CMK (cell line): Measurements from ENCODE around the gene SWAP70.
"Not testable (repeated sequence)": the region's sequence is repeated elsewhere in the genome, so short reads cannot be mapped to it uniquely, and the experiment has no call there.

Experiments used
- DNase-seq: peaks from one replicate; pipeline ENCODE4 v3.0.0-alpha.2; 2010; ENCODE audit warnings: low read depth

The SWAP70 gene

DNA sequence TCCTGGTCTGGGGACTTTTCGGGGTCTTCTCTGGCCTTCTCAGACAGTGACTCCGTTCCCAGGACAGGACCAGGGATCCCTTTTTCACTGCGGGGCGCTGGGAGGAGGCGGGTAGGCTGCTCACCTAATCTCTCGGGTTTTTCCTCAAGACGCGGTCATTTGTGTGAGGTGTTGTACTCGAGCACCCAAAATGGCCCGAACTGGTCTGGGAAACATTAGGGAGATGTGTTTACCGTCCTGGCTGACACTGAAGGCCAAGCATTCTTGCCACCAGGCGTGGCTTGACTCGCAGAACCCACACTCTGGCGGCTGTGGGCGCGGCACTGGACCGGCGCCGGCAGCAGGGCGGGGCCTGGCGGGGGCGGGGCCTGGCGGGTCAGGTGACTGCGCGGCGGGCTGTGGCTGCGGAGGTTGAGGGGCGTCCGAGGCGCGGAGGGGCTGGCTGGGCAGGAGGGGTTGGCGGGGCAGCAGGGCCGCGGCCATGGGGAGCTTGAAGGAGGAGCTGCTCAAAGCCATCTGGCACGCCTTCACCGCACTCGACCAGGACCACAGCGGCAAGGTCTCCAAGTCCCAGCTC, at the start of gene SWAP70:
SWAP70 (plus strand) TSS at position 379 of the 577 bp plus-strand sequence; CDS start at position 482, 103 bp downstream.
- peak; percentile 76 for DNase-seq

DNA sequence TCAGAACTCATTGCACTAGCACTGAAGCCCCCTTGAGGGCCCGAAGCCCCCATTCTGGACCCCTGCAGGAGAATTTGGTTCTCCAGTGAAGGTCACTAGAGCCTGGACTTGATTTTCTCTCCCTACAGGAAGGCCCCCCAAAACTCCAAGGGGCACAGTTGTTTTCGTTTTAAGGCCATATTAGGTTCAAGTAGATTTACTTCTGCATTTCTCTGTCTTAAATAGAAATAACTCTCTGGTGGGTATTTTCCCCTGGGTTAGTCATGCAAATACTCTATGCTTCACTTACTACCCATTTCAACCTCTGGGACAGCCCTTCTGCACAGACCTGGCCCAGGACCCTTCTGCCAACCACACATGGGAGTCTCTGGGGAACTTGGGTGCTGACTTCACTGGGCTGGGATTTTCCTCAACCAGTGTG, 48.8 kb upstream of the SWAP70 start:
- DNase-seq: no peak

DNA sequence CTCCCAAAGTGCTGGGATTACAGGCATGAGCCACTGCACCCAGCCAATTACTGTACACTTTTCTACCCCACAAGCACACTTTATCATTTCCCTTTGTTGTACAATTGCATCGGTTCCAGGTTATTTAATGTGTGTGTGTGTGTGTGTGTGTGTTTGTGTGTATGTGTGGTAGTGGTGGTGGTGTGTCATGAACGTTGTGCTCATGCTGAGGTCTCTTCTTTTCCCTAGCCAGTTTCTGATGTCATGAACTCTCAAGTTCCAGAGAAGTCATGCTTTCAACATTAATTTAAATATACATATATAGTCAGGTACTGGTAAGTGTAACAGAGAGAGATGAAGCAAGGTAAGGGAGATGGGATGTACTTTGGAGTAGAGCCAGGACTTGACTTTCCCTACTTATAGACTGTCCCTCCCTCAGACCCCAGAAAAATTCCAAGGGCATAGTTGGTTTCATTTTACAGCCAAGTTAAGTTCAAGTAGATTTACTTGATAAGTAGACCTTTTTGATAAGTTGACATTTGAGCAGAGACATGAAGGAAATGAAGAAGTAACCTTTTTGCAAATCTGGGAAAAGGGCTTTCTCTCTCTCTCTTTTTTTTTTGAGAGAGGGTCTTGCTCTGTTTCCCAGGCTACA, 47.7 kb upstream of the SWAP70 start:
- DNase-seq: no peak

DNA sequence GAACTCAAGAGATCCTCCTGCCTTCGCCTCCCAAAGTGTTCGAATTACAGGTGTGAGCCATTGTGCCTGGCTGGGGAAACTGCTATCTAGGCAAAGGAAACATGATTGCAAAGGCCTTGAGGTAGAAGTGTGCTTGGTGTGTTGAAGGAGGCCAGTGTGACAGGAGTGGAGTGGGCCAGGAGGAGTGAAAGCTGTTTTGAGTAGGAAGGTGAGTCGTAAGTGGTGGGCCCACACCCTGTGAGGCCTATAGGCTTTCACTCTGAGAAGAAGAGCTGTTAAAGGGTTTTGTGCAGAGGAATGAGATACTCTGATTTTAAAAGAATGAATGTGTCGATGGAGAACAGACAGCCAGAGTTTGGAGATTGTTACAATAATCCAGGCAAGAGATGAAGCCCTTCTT, 47.0 kb upstream of the SWAP70 start:
- no peak for DNase-seq

DNA sequence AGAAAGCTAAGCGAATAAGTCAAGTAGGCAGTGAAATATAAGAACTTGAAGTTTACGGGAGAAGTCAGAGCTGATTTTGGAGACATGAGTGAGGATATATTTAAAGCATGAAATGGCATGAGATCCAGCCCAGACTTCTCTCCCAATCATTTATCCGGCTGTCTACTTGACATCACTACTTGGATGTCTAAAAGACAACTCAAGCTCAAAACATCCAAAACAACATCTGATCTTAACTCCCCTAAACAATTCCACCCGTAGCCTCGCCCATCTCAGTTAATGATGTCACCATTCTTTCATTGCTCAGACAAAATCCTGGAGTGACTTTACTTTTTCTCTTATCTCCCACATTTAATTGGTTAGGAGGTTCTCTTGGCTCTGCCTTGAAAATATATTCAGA, 45.9 kb upstream of the SWAP70 start:
- no peak for DNase-seq

DNA sequence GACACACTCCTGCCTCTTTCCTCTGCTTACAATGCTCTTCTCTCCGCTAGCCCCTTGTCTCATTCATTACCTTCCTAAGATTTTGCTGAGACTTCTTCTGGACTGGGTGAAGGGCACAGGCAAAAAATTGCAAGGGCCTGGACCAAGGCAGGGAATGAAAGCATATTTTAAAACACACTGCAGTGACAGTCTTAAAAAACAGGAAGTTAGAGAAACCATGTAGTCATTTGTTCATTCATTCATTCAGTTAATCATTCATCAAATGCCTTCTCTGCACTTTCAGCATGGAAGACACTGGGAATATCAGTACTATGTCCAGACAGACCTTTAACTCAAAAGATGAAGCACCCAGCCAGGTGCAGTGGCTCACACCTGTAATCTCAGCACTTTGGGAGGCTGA, 44.9 kb upstream of the SWAP70 start:
- no peak for DNase-seq

DNA sequence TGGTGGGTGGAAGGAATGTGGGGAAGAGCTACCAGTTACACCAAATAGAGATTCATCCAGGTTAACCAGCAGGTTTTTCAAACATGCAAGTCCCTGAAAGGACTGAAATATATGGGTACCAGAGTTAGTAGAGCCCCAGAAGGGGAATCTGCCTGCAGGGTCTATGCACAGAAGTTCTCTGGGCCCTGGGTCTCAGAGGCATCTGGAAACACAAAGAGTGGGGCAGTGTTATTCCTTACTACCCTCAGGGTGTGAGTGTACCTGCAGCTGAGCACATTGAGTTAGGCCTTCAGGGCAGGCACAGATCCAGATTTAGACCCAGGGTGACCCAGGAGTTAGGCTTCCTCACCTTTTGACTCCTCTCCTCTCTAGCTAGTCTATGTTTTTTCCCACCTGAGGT, 43.9 kb upstream of the SWAP70 start:
- DNase-seq: no peak

DNA sequence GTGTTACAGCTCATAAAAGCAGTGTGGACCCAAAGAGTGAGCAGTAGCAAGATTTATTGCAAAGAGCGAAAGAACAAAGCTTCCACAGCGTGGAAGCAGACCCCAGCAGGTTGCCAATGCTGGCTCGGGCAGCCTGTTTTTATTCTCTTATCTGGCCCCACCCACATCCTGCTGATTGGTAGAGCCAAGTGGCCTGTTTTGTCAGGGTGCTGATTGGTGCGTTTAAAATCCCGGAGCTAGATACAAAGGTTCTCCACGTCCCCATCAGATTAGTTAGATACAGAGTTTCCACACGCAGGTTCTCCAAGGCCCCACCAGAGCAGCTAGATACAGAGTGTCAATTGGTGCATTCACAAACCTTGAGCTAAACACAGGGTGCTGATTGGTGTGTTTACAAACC, 41.5 kb upstream of the SWAP70 start:
- DNase-seq: not testable (repeated sequence)

DNA sequence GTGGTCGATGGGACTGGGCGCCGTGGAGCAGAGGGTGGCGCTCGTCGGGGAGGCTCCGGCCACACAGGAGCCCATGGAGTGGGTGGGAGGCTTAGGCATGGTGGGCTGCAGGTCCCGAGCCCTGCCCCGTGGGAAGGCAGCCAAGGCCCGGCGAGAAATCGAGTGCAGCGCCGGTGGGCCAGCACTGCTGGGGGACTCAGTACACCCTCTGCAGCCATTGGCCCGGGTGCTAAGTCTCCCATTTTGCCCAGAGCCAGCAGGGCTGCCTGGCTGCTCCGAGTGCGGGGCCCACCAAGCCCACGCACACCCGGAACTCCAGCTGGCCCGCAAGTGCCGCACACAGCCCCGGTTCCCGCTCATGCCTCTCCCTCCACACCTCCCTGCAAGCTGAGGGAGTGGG, 40.8 kb upstream of the SWAP70 start:
- DNase-seq: not testable (repeated sequence)

DNA sequence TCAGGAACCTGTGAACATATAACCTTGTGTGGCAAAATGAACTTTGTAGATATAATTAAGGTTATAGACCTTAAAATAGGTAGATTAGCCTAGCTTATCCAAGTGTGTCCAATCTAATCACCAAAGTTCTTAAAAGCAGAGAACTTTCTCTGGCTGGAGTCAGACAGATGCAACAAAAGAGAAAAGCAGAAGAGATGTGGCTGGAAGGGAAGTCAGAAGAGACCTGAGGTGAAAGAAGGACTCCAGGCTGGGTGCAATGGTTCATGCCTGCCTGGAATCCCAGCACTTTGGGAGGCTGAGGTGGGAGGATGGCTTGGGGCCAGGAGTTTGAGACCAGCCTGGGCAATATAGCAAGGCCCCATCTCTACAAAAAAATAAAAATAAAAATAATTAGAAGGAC, 39.4 kb upstream of the SWAP70 start:
- no peak for DNase-seq

DNA sequence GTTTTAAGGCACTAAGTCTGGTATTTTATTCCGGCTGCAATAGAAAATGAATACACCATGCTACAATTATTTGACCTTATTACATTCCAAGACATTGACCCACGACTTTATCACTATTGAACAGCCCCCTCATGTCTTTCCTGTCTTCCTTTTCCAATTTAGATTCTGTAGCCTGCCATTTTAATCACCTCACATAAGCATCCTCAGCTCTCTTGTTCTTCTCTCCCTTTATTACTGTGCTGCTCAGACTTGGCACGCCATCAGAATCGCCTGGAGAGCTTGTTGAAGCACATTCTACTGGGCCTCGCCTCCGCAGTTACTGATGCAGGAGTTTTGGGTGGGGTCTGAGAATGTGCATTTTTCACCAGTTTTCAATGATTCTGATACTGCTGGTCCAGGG, 38.7 kb upstream of the SWAP70 start:
- DNase-seq: no peak

DNA sequence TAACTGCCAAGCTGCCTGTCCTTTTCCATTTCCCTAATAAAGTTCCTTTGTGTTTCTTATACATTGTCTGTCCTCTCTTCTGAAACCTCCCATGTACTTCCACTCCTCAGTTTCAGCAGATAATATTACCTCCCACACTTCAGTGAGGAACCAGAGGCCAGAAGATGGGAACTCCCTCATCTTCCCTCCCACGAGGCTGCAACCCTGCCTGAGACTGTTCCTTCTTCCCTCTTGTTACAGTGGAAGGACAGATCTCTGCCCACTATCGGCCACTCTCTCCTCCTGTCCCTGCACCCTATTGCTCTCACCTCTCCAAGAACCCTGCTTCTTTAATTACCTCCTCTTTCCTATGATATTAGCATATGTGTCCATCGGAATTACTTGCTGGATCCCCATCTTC, 38.1 kb upstream of the SWAP70 start:
- no peak for DNase-seq

DNA sequence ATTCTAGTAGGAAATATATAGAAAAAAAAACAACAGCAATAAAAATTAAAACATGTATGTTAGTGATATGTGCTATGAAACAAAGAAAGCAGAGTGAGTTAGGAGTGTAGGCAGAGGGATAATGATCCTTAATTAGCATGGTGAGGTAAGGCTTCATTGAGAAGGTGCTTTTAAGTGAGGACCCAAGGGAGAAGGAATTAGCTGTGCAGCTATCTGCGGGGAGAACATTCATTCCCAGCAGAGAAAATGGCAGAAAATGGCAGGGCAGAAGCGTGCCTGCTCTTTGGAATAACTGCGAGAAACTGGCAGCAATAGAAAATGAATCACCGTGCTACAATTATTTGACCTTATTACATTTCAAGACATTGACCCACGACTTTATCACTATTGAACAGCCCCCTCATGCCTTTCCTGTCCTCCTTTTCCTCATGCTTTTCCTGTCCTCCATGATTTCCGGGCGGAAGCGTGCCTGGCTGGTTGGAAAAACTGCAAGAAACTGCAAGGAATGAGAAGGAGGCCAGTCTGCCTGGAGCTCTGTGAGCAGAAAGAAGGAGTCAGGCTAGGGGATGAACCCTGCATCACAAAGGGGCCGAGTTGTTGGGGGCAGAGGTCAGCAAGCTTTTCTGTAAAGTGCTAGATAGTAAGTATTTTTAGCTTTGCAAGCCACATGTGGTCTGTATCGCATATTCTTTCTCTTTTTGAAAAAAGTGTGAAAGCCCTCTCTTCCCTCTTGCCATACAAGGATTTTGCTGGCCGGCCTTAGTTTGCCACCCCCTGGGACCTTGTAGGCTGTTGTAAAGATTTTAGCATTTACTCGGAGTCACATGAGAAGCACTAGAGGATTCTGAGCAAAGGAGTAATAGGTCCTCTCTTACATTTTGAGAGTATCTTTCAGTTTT, 37.1 kb upstream of the SWAP70 start:
- no peak for DNase-seq

DNA sequence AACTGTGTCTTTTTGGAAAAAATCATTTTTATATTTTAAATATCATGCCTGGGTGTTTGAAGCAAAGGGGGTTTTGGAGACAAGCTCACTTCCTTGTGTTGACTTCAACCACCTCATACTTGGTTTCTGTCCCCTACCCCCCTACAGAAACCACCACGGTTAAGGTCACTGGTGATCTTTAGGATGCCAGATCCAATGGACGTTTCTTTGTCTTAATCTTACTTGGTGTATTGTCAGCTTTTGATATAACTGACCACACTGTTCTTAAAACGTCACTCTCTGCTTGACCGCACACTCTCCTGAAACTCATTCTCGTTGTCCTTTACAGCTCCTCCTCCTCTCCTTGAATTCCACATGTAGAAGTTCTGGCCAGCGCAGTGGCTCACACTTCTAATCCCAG, 34.8 kb upstream of the SWAP70 start:
- DNase-seq: no peak

DNA sequence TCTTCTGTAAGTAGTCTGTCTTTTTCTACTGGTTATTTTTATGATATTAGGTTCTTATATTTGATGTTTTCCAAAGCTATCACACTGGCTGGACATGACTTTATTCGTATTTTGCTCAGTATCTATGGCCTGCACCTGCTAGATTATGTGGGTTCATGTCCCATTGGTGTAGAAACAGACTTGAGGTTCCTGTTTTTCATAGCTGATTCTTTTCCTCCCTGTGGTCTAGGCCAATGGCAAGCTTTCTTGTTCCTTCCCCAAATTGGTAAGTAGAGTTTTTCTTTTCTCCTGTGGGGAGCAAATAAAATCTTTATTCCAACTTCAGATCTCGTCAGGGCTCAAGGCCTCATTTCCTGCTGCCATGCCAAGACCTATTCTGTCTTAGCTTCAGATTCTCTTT, 30.2 kb upstream of the SWAP70 start:
- no peak for DNase-seq

DNA sequence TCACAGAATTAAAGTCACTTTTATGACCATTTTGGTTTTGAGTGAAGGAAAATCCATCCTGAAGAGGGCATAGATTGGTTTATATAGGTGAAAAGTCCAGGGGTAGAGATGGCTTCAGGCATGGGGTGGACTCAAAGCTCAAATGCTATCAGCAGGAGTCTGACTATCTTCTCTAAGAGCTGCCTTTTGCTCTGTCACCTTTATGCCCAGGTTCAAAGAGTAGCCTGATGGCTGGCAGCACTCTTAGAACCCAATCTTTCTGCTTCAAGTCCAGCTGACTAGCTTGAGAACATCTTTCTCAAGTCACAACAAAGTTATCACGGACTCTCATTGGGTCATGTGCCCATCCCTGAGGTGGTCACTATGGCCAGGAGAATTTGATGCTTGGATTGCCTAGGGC, 27.2 kb upstream of the SWAP70 start:
- no peak for DNase-seq

DNA sequence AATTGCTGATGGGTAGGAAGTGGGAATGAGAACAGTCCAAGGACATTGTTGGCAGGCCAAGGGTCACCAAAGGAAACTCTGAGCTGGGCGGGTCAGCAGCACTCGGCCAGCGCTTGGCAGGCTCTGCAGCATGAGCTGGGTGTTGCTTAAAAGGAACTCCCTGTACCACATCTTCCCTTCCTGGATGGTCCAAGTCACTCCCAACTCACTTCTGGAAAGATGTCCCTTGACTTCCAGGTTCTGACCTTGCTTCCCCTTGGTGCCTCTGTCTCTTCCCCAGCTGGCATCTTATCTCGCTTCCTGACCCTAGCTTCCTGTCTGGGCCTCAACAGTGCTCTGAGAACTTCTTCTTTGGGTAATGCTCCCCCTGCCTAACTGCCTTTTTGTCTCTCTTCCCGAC, 24.8 kb upstream of the SWAP70 start:
- DNase-seq: peak; percentile 75

DNA sequence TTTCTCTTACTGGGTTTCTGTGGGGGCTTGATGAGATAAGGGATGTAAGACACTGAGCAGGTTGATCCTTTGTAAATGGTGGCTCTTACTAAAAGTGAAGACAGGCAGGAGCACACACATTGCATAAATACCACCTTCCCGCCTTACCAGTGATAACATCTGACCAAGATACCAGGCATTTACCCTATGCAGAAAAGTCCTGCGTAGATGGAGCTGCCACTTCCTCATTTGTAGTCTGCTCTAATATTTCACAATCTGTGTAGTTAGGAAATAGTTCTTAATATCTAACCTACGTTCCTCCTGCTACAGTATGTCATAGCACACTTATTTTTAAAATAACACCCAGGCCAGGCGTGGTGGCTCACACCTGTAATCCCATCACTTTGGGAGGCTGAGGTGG, 23.9 kb upstream of the SWAP70 start:
- no peak for DNase-seq

DNA sequence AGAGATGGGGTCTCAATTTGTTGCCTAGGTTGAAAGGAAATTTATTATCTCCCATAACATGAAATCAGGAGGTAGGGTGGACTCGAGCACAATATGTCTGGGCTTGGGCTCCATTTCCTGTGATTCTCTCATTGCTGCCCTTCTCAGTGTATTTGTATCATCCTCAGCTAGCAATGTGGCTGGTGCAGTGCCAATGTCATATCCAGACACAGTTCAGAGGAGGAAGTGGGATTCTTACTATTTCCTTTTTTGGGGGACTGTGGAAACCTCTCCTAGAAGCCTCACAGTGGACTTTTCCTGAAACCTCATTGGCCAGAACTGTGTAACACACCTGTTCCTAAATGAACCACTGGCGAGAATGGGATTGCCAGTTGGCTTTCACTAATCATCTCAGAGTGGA, 21.0 kb upstream of the SWAP70 start:
- no peak for DNase-seq

DNA sequence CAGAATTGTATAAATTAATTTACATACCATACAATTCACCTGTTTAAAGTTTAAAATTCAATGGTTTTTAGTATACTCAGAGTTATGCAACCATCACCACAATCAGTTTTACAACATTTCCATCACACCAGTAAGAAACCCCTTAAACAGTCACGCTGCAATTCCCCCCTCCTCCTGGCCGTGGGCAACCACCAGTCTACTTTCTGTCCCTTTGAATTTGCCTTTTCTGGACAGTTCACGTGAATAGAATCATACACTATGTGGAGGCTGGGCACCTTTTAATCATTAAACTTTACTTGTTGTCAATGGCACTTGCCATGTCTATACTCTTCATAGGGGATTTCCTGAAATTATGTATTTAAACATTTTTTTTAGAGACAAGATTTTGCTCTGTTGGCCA, 20.1 kb upstream of the SWAP70 start:
- DNase-seq: no peak

DNA sequence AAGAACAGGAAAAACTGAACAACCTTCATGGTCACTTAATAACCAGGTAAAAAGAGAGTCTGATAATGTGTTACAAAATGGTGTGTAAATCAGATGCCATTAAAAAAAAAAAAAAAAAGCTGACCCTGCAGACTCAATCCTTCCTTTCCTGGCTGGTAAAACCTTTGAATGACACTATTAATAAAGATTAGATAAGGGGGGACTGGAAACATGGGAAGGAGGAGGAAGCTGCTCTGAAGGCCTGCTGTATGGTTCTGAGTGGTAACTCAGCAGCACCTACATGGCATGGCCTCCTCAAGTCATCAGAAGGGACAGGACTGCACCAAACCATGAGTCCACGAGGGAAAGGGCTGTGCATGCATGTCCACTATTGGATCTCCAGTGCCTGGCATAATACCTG, 18.0 kb upstream of the SWAP70 start:
- no peak for DNase-seq

DNA sequence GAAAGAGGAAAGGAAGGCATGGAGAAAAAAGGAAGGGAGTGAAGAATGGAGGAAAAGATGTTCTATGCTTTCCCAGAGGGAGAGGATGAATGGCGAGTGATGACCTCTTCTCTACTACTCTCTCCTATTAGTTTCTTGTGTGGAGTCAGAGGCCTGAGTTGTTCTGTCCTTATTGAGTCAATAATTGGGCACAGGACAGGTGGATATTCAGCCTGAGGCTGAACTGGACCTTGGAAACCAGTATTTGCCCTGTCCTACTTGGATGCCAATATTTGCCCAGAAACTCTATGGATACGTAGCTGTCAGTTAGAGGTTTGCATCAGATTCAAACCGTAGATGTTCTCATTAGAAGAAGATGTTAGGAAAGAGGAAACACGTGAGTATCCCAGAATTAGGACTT, 17.6 kb upstream of the SWAP70 start:
- DNase-seq: no peak

DNA sequence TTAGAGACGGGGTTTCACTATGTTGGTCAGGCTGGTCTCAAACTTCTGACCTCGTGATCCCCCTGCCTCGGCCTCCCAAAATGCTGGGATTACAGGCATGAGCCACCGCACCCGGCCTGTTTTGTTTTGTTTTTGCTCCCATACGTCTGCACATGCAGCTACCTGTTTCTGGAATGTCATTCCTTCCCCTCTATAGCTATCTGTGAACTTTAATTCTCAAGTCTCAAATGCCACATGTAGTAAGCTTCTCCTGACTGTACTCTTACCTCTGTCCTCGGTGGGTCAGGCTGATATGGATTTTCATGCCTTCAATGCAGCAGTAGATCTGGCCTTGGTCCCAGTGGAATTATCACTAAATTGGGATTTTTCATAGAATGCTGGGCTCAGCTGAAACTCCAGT, 12.4 kb upstream of the SWAP70 start:
- DNase-seq: no peak
